CD4-positive, alpha-beta memory T cell (primary cell): ENCODE data around the gene MEGF11. TPM values are rescaled to one million over a fixed set of nuclear protein-coding genes. Genes with fewer than 3 reads are reported as not detected.
A peak's percentile ranks its signal among the peaks of the same experiment; 100 is the strongest.
"Not testable (repeated sequence)": the region's sequence is repeated elsewhere in the genome, so short reads cannot be mapped to it uniquely, and the experiment has no call there.

Experiments
- CTCF ChIA-PET: fragments of 350-600 bp; sonication (Branson Sonifier 250); formaldehyde crosslinking; loops from one replicate; lab custom pipeline; 2021; ENCODE audit warnings: inconsistent platforms; ENCODE audit not compliant: partially characterized antibody; lab: Charles Lee
- POLR2A ChIA-PET: fragments of 350-600 bp; sonication (Branson Sonifier 250); formaldehyde crosslinking; loops from one replicate; lab custom pipeline; 2021; ENCODE audit not compliant: partially characterized antibody; lab: Charles Lee
- DNase-seq, 5 donors: peaks; one replicate each; pipeline versions ENCODE4 v3.0.0 to v3.0.0-alpha.2; 2020 to 2022; ENCODE audit warnings: mixed read lengths in 1 of 5
- H3K27ac ChIP-seq: one replicate; pipeline ENCODE4 v1.7.0; 2013; ENCODE audit warnings: low read depth, low read length
- H3K27me3 ChIP-seq: 2 replicates; pipeline ENCODE4 v1.7.0; 2013; ENCODE audit warnings: mild to moderate bottlenecking, low read length, moderate library complexity; ENCODE audit not compliant: insufficient read depth
- H3K36me3 ChIP-seq: 2 replicates; pipeline ENCODE4 v1.7.0; 2013; ENCODE audit warnings: mild to moderate bottlenecking, low read length, moderate library complexity; ENCODE audit not compliant: insufficient read depth
- H3K4me1 ChIP-seq: 2 replicates; pipeline ENCODE4 v1.7.0; 2013; ENCODE audit warnings: mild to moderate bottlenecking, low read length, moderate library complexity; ENCODE audit not compliant: insufficient read depth
- H3K4me3 ChIP-seq, 2 donors: one replicate each; pipeline ENCODE4 v1.7.0; 2013; ENCODE audit warnings: low read length in 2 of 2, mild to moderate bottlenecking in 1 of 2
- H3K9me3 ChIP-seq, 2 donors: one replicate each; pipeline ENCODE4 v1.7.0; 2013; ENCODE audit warnings: low read length in 2 of 2, control low read depth in 1 of 2; ENCODE audit not compliant: control insufficient read depth in 1 of 2
- H3K27ac Mint-ChIP-seq, 7 donors: one replicate each; pipeline ENCODE4 v1.8.0; 2020 to 2021; ENCODE audit warnings: mixed read lengths in 7 of 7, mild to moderate bottlenecking in 6 of 7, inconsistent platforms in 3 of 7, moderate library complexity in 3 of 7
- H3K27me3 Mint-ChIP-seq, 2 donors: one replicate each; pipeline ENCODE4 v1.8.0; 2020 to 2021; ENCODE audit warnings: mixed read lengths in 2 of 2
- H3K36me3 Mint-ChIP-seq, 2 donors: one replicate each; pipeline ENCODE4 v1.8.0; 2020 to 2021; ENCODE audit warnings: mixed read lengths in 2 of 2, inconsistent platforms in 1 of 2, mild to moderate bottlenecking in 1 of 2
- H3K4me1 Mint-ChIP-seq, 4 donors: one replicate each; pipeline ENCODE4 v1.8.0; 2020 to 2021; ENCODE audit warnings: mixed read lengths in 4 of 4, mild to moderate bottlenecking in 1 of 4
- H3K4me3 Mint-ChIP-seq, 8 donors: one replicate each; pipeline ENCODE4 v1.8.0; 2020 to 2021; ENCODE audit warnings: mixed read lengths in 8 of 8, mild to moderate bottlenecking in 7 of 8, moderate library complexity in 6 of 8, inconsistent platforms in 3 of 8
- H3K9me3 Mint-ChIP-seq, 8 donors: one replicate each; pipeline ENCODE4 v1.8.0; 2020 to 2021; ENCODE audit warnings: mixed read lengths in 8 of 8, mild to moderate bottlenecking in 5 of 8, inconsistent platforms in 3 of 8, moderate library complexity in 1 of 8
- intact Hi-C: fragments of 100-400 bp; cut with micrococcal nuclease; formaldehyde crosslinking; loops from one replicate; pipeline ENCODE4 v1.15.1; 2023
- polyA plus RNA-seq, 2 donors: library from polyadenylated mRNA; unstranded; fragments of 300-500 nt; fragmentation: Illumina TruSeq; gene quantifications; one replicate each; pipeline ENCODE4 v1.2.3, GENCODE V29; 2021
- total RNA-seq, 2 experiments: library from RNA; stranded (reverse); gene quantifications; one replicate each; pipeline ENCODE4 v1.2.3, GENCODE V29; 2021

The MEGF11 gene
- total and polyA plus RNA-seq, 4 experiments from 2014 or later: 0.69 TPM; not detected in 3

DNA sequence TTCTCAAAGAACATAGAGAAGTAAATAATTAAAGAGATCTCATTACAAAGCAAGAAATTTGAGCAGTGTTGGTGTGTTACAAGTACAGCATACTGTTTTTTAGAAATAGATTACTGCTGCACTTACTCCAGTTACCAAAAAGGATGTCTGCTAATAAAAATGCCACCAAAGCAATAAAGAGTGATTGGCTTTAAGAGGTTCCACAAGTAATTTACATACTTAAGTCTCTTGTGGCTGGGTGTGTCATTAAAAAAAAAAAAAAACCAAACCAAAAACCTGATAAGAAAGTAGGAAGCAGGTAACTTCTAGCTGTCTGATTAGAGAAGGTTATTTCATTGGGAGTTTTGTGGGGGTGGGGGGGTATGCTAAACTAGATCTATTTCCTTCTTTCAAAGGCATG, 369.0 kb downstream of the MEGF11 start:
- H3K4me1 ChIP-seq: peaks cover 74% of the 10 kb centered on the region
- H3K27me3 ChIP-seq: no peaks in the 10 kb centered on the region
- H3K4me3 ChIP-seq: no peak overlapping the region
- Mint-ChIP-seq H3K9me3 (peaks cover 0 to 2% (median 0%) of the 10 kb centered on the region in 8 donors), H3K27me3 (no peaks in the 10 kb centered on the region), H3K4me1 (peaks cover 47 to 85% (median 69%) of the 10 kb centered on the region in 4 donors), H3K36me3 (peaks cover 47 to 75% of the 10 kb centered on the region in 2 donors), H3K4me3 (peak overlapping the region in 2 of 8 donors; percentile 7 to 33), H3K27ac (peak overlapping the region; percentile 17 to 83 (median 59))
- peak in 2 of 5 donors; percentile 9 to 24 for DNase-seq
- peaks cover 38% of the 10 kb centered on the region for H3K36me3 ChIP-seq
- CTCF ChIA-PET: no interaction called here
- no peak overlapping the region for H3K27ac ChIP-seq
- H3K9me3 ChIP-seq: no peaks in the 10 kb centered on the region
- POLR2A ChIA-PET: interaction anchor here (1.6 kb wide), 1 partner anchor 15 kb away, joined by 6 read pairs; the partner anchor contains the start of gene RAB11A
- intact Hi-C loops: no loop called here

DNA sequence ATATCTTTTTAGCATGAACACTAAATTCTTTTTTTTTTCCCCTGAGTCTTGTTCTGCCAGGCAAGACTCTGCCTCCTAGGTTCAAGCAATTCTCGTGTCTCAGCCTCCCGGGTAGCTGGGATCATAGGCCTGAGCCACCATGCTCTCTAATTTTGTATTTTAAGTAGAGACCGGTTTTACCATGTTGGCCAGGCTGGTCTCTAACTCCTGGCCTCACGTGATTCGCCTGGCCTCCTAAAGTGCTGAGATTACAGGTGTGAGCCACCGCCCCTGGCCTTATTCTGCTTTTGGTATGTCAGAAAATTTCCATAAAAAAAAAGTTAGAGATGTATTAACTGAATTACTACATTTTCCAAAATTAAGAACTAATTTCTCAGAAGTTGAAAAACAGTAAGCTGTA, 370.0 kb downstream of the MEGF11 start:
- Histone ChIP-seq H3K9me3 (no peaks in the 10 kb centered on the region), H3K4me1 (peaks cover 65% of the 10 kb centered on the region), H3K27me3 (no peaks in the 10 kb centered on the region), H3K4me3 (no peak overlapping the region), H3K27ac (no peak overlapping the region), H3K36me3 (peaks cover 45% of the 10 kb centered on the region)
- no peak for DNase-seq
- ChIA-PET POLR2A (interaction anchor here (0.7 to 1.6 kb wide), 2 partner anchors 13 to 14 kb away, joined by 3 to 6 read pairs; partner anchors contain the start of gene RAB11A), CTCF (no interaction called here)
- Mint-ChIP-seq H3K4me3 (peak overlapping the region in 2 of 8 donors; percentile 51 to 53), H3K27ac (peak overlapping the region in 6 of 7 donors; percentile 65 to 88 (median 82)), H3K4me1 (peaks cover 46 to 75% (median 62%) of the 10 kb centered on the region in 4 donors), H3K36me3 (peaks cover 44 to 71% of the 10 kb centered on the region in 2 donors), H3K9me3 (peaks cover 0 to 2% (median 0%) of the 10 kb centered on the region in 8 donors), H3K27me3 (no peaks in the 10 kb centered on the region)
- intact Hi-C loops: no loop called here

DNA sequence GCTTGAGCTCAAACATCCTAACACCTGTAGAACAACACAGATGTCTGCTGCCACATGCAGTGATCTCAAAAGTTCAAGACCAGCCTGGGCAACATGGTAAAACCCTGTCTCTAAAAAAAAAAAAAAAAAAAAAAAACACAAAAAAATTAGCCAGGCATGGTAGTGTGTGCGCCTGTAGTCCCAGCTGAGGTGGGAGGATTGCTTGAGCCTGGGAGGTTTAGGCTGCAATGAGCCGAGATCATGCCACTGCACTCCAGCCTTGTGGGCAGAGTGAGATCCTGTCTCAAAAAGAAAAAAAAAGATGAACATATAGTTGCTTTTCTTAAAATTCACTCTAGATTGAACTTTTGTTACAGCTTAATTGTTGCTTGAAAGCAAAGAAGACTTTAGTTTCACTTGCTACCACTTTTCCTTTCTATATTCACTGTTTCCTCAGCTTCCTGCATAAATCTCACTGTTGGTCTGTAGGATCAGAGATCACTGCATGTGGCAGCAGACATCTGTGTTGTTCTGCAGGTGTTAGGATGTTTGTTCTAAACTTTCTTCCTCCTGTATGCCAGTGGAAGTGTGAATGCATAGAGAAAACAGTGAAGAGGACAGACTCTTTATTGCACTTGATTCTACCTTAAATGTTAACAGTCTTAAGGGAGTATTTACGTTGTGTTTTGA, 371.6 kb downstream of the MEGF11 start:
- H3K9me3 Mint-ChIP-seq: peaks cover 0 to 2% (median 0%) of the 10 kb centered on the region in 8 donors
- Histone ChIP-seq H3K36me3 (peaks cover 51% of the 10 kb centered on the region), H3K4me1 (peaks cover 48% of the 10 kb centered on the region), H3K4me3 (no peak overlapping the region), H3K27ac (no peak overlapping the region), H3K9me3 (no peaks in the 10 kb centered on the region), H3K27me3 (no peaks in the 10 kb centered on the region)
- H3K27me3 Mint-ChIP-seq: no peaks in the 10 kb centered on the region
- peak overlapping the region in 6 of 7 donors; percentile 13 to 82 (median 64) for H3K27ac Mint-ChIP-seq
- H3K4me3 Mint-ChIP-seq: peak overlapping the region in 5 of 8 donors; percentile 9 to 46 (median 31)
- peaks cover 43 to 68% of the 10 kb centered on the region in 2 donors for H3K36me3 Mint-ChIP-seq
- intact Hi-C loops: no loop called here
- POLR2A ChIA-PET: interaction anchor here (0.6 to 3.2 kb wide), 2 partner anchors 9 to 13 kb away, joined by 3 to 18 read pairs; partner anchors contain the start of gene RAB11A
- H3K4me1 Mint-ChIP-seq: peaks cover 36 to 70% (median 54%) of the 10 kb centered on the region in 4 donors
- DNase-seq: peak in 1 of 5 donors; percentile 10
- CTCF ChIA-PET: interaction anchor here (0.7 to 1.3 kb wide), 3 partner anchors 12 to 64 kb away, joined by 3 to 5 read pairs (median 3); no protein-coding TSS in a partner anchor

DNA sequence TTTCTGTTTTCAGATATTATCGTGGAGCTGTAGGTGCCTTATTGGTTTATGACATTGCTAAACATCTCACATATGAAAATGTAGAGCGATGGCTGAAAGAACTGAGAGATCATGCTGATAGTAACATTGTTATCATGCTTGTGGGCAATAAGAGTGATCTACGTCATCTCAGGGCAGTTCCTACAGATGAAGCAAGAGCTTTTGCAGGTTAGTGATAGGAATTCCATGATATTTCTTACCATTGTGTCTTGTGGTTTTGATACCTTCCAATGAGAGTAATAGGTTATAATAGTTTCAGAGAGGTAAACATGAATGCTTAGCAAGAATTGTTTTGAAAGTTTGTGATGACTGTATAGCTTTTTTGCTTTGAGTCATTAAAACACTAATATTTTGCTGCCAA, 375.8 kb downstream of the MEGF11 start:
- Histone ChIP-seq H3K27ac (no peak overlapping the region), H3K4me3 (no peak overlapping the region), H3K36me3 (peaks cover 43% of the 10 kb centered on the region), H3K27me3 (no peaks in the 10 kb centered on the region), H3K9me3 (no peaks in the 10 kb centered on the region), H3K4me1 (peaks cover 38% of the 10 kb centered on the region)
- intact Hi-C loops: no loop called here
- ChIA-PET POLR2A (interaction anchor here (2.7 kb wide), 1 partner anchor 9 kb away, joined by 17 read pairs; the partner anchor contains the start of gene RAB11A), CTCF (interaction anchor here (1.0 to 1.4 kb wide), 2 partner anchors 9 to 239 kb away, joined by 3 to 4 read pairs; partner anchors contain the start of gene RAB11A)
- Mint-ChIP-seq H3K36me3 (peaks cover 32 to 57% of the 10 kb centered on the region in 2 donors), H3K27ac (peak overlapping the region in 3 of 7 donors; percentile 8 to 68 (median 49)), H3K4me3 (no peak overlapping the region), H3K9me3 (no peaks in the 10 kb centered on the region), H3K4me1 (peaks cover 29 to 51% (median 37%) of the 10 kb centered on the region in 4 donors), H3K27me3 (no peaks in the 10 kb centered on the region)
- DNase-seq: no peak

DNA sequence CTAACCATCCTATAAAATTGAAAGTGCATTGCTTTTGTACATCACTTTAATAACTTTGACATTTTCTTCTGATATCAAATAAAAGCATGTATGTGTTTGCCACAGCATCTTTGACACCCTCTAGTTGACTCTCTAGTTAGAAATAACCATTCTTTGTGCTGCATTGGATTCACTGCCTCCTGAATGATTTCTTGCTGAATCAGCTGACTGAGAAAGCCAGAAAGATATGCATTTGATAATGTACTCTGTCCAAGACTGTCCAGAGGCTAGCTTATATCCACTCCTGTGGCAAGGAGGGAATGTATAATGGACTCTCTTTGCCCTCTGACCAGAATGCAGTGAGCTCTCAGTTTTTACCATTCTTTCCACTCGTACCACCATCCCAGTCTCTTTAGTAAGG, 378.1 kb downstream of the MEGF11 start:
- peak overlapping the region in 1 of 7 donors; percentile 25 for H3K27ac Mint-ChIP-seq

DNA sequence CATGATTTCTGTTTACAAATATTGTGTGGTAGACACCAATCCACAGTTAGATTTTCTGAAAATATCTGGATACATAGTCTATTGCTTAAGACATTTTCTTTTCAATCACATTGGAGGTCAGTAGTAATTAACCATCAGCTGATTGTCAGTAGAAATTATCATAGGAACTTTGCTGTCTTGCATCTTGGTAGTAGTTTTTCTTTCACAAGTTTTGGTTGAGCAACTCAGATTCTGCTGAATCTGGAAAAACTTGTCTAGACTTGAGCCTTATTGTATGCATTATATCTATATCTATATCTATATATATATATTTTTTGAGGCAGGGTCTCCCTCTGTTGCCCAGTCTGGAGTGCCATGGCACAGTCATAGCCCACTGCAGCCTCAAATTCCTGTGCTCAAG, 380.3 kb downstream of the MEGF11 start:
- peaks cover 48% of the 10 kb centered on the region for H3K4me1 ChIP-seq
- no peak overlapping the region for H3K4me3 Mint-ChIP-seq
- H3K9me3 ChIP-seq: no peaks in the 10 kb centered on the region
- ChIA-PET POLR2A (no interaction called here), CTCF (no interaction called here)
- peaks cover 0 to 5% of the 10 kb centered on the region in 2 donors for H3K27me3 Mint-ChIP-seq
- H3K9me3 Mint-ChIP-seq: peaks cover 0 to 8% (median 0%) of the 10 kb centered on the region in 8 donors
- DNase-seq: no peak
- peaks cover 27 to 67% (median 41%) of the 10 kb centered on the region in 4 donors for H3K4me1 Mint-ChIP-seq
- H3K27me3 ChIP-seq: no peaks in the 10 kb centered on the region
- no peak overlapping the region for H3K27ac ChIP-seq
- intact Hi-C loops: no loop called here
- H3K27ac Mint-ChIP-seq: peak overlapping the region in 1 of 7 donors; percentile 64
- no peak overlapping the region for H3K4me3 ChIP-seq
- peaks cover 16 to 49% of the 10 kb centered on the region in 2 donors for H3K36me3 Mint-ChIP-seq
- H3K36me3 ChIP-seq: peaks cover 15% of the 10 kb centered on the region

More for the DNA sequence above, 378.1 kb downstream of the MEGF11 start:
- H3K4me3 Mint-ChIP-seq: peak overlapping the region in 1 of 8 donors; percentile 5
- H3K36me3 Mint-ChIP-seq: peaks cover 24 to 46% of the 10 kb centered on the region in 2 donors
- POLR2A ChIA-PET: interaction anchor here (0.6 kb wide), 1 partner anchor 1174 kb away, joined by 3 read pairs; no protein-coding TSS in a partner anchor
- Histone ChIP-seq H3K27me3 (no peaks in the 10 kb centered on the region), H3K4me1 (peaks cover 43% of the 10 kb centered on the region), H3K4me3 (no peak overlapping the region), H3K27ac (no peak overlapping the region), H3K36me3 (peaks cover 32% of the 10 kb centered on the region), H3K9me3 (no peaks in the 10 kb centered on the region)
- no peak for DNase-seq
- H3K9me3 Mint-ChIP-seq: no peaks in the 10 kb centered on the region
- no peaks in the 10 kb centered on the region for H3K27me3 Mint-ChIP-seq
- peaks cover 28 to 46% (median 38%) of the 10 kb centered on the region in 4 donors for H3K4me1 Mint-ChIP-seq
- CTCF ChIA-PET: interaction anchor here (1.3 kb wide), 1 partner anchor 13 kb away, joined by 4 read pairs; no protein-coding TSS in a partner anchor
- intact Hi-C loops: no loop called here

DNA sequence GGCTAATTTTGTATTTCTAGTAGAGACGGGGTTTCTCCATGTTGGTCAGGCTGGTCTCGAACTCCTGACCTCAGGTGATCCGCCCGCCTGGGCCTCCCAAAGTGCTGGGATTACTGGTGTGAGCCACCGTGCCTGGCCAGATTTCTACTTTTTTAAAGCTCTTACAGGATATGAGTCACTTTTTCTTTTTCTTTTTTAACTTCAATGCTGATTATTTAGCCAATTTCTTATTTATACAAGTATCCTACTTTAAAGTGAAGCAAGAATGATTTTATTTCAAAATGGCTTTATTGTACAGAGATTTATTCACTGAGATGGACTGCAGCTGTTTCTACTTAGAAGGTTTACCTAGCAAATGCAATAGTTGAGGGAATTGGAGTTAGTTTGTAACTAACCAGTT, 381.0 kb downstream of the MEGF11 start:
- Mint-ChIP-seq H3K4me1 (peaks cover 25 to 62% (median 39%) of the 10 kb centered on the region in 4 donors), H3K4me3 (peak overlapping the region in 5 of 8 donors; percentile 10 to 65 (median 47)), H3K27ac (peak overlapping the region in 2 of 7 donors; percentile 64 to 72), H3K36me3 (peaks cover 10 to 42% of the 10 kb centered on the region in 2 donors)
- H3K27me3 Mint-ChIP-seq, H3K27ac ChIP-seq, H3K9me3 ChIP-seq, H3K27me3 ChIP-seq, CTCF ChIA-PET, H3K36me3 ChIP-seq, H3K4me3 ChIP-seq, intact Hi-C loops, H3K9me3 Mint-ChIP-seq, DNase-seq: not testable (repeated sequence)
- POLR2A ChIA-PET: interaction anchor here (0.7 kb wide), 1 partner anchor 9 kb away, joined by 3 read pairs; no protein-coding TSS in a partner anchor
- peaks cover 48% of the 10 kb centered on the region for H3K4me1 ChIP-seq
